HG03520 (cell line): ENCODE measurements around the gene EVA1A.

ENCODE experiments used
- ATAC-seq: cut with Tn5 transposase; IDR thresholded peaks from one replicate; pipeline ENCODE4 v1.9.1; 2021; ENCODE audit warnings: mild to moderate bottlenecking, moderate library complexity; ENCODE audit not compliant: unreplicated experiment

Gene EVA1A

DNA sequence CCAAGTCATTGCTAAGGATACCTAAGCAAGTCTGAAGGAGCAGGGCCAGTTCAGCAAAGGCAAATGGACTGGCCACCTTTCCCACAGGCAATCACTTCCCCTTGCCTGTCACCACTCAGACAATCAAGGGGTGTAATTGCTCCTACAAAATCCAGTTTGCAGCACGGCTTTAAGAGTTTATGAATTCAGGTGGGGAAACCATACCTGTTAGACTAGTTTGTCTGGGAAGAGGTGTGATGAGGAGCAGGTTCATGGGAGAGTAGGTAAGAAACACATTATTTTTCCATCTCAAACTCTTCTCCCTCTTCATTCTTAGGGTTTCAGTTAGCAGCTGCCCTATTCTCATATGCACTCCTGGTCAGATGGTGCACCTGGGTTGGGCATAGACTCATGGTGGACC is 102.5 kb downstream of the EVA1A start:
- no peak for ATAC-seq

GRCh38 chr2:75456825-75457224 is 103.9 kb downstream of the EVA1A start:
- ATAC-seq = no peak

- no peak for ATAC-seq
Observed at GRCh38 chr2:75456111-75456510, 104.6 kb downstream of the EVA1A start.

GRCh38 chr2:75454241-75454620 is 106.5 kb downstream of the EVA1A start:
- ATAC-seq = no peak

GRCh38 chr2:75453384-75454240 is 107.1 kb downstream of the EVA1A start:
- no peak for ATAC-seq

DNA sequence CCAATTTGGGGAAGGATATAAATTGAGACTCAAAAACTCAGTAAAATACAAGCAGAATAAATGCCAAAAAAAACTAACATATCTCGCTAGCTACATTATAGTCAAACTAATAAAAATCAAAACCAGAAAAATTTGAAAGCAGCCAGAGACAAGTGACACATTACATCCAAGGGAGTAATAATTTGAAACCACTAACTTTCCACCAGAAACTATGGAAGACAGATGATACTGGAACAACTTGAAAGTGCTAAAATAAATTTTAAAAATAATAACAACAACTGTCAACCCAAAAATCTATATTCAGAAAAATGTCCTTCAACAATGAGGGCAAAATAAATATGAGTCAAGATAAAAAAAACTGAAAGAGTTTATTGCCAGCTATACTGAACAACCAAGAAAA is 110.7 kb downstream of the EVA1A start:
- no peak for ATAC-seq

GRCh38 chr2:75447176-75447575 is 113.6 kb downstream of the EVA1A start:
- no peak for ATAC-seq
